IMR-90 (cell line): ENCODE results near the gene RSAD1. TPM values are rescaled to one million over a fixed set of nuclear protein-coding genes. Genes with fewer than 3 reads are reported as not detected.

Source experiments
- ATAC-seq: fragments of 200-7000 bp; cut with Tn5 transposase; 2 replicates; pipeline ENCODE4 v1.9.1; 2020; ENCODE audit warnings: low read depth, mild to moderate bottlenecking, moderate library complexity
- BruUV-seq: library from RNA; stranded (reverse); fragments of 400-500 nt; replicated peaks from 2 replicates; lab custom pipeline; 2021; lab: Mats Ljungman, UMichigan
- CTCF ChIA-PET: fragments of 300-600 bp; formaldehyde crosslinking; extraction: SDS; loops from one replicate; lab custom pipeline; 2021; ENCODE audit warnings: antibody characterized with exemption; lab: Yijun Ruan, JAX
- POLR2A ChIA-PET: fragments of 300-600 bp; sonication (Branson Sonifier 250); formaldehyde crosslinking; loops from one replicate; lab custom pipeline; 2022; ENCODE audit warnings: antibody characterized with exemption; ENCODE audit not compliant: unreplicated experiment; lab: Charles Lee
- DNase-seq: peaks from one replicate; pipeline ENCODE4 v3.0.0; 2013
- H2AFZ ChIP-seq: replicated peaks from 2 replicates; pipeline ENCODE3; 2013; ENCODE audit warnings: low read length, mild to moderate bottlenecking; ENCODE audit not compliant: poor library complexity
- H2AK5ac ChIP-seq: 2 replicates; pipeline ENCODE4 v1.6.1; 2013; ENCODE audit warnings: low read depth, low read length, inconsistent platforms
- H2AK9ac ChIP-seq: replicated peaks from 2 replicates; pipeline ENCODE3; 2013; ENCODE audit warnings: mild to moderate bottlenecking, low read depth, low read length, moderate library complexity; ENCODE audit not compliant: poor library complexity
- H2BK120ac ChIP-seq: 2 replicates; pipeline ENCODE4 v1.6.1; 2013; ENCODE audit warnings: low read depth, low read length, inconsistent platforms
- H2BK15ac ChIP-seq: 3 replicates; pipeline ENCODE4 v1.6.1; 2013; ENCODE audit warnings: low read depth, low read length, inconsistent platforms
- H2BK20ac ChIP-seq: 2 replicates; pipeline ENCODE4 v1.6.1; 2013; ENCODE audit warnings: low read depth, mild to moderate bottlenecking, inconsistent platforms, low read length, moderate library complexity
- H2BK5ac ChIP-seq: 2 replicates; pipeline ENCODE4 v1.6.1; 2013; ENCODE audit warnings: mild to moderate bottlenecking, low read depth, low read length, inconsistent platforms; ENCODE audit not compliant: poor library complexity, severe bottlenecking
- H3K14ac ChIP-seq: replicated peaks from 2 replicates; pipeline ENCODE4 v1.6.1; 2013; ENCODE audit warnings: low read depth, low read length, inconsistent platforms
- H3K18ac ChIP-seq: 2 replicates; pipeline ENCODE4 v1.6.1; 2013; ENCODE audit warnings: low read depth, low read length, control low read depth
- H3K23ac ChIP-seq: 2 replicates; pipeline ENCODE4 v1.6.1; 2013; ENCODE audit warnings: low read depth, low read length, inconsistent platforms
- H3K27ac ChIP-seq: 2 replicates; pipeline ENCODE4 v1.5.1; 2013; ENCODE audit warnings: mild to moderate bottlenecking, control low read depth, low read length; ENCODE audit not compliant: insufficient read depth
- H3K27me3 ChIP-seq: 2 replicates; pipeline ENCODE4 v1.6.1; 2013; ENCODE audit warnings: low read length; ENCODE audit not compliant: control insufficient read depth, insufficient read depth
- H3K36me3 ChIP-seq: 2 replicates; pipeline ENCODE4 v1.6.1; 2013; ENCODE audit warnings: low read length, mixed read lengths; ENCODE audit not compliant: control insufficient read depth, insufficient read depth
- H3K4ac ChIP-seq: 2 replicates; pipeline ENCODE4 v1.6.1; 2013; ENCODE audit warnings: low read depth, low read length, inconsistent platforms
- H3K4me1 ChIP-seq: 2 replicates; pipeline ENCODE4 v1.6.1; 2013; ENCODE audit warnings: low read length, mixed read lengths; ENCODE audit not compliant: control insufficient read depth, insufficient read depth
- H3K4me2 ChIP-seq: 2 replicates; pipeline ENCODE4 v1.6.1; 2013; ENCODE audit warnings: low read depth, mild to moderate bottlenecking, control low read depth, low read length, moderate library complexity
- H3K4me3 ChIP-seq: 2 replicates; pipeline ENCODE4 v1.5.1; 2013; ENCODE audit warnings: low read depth, mild to moderate bottlenecking, control low read depth, low read length, moderate library complexity; ENCODE audit not compliant: insufficient read depth
- H3K56ac ChIP-seq: 2 replicates; pipeline ENCODE4 v1.6.1; 2013; ENCODE audit warnings: low read length, inconsistent platforms; ENCODE audit not compliant: insufficient read depth; ENCODE audit errors: extremely low read depth
- H3K79me1 ChIP-seq, 2 experiments: 2 replicates each; pipeline ENCODE4 v1.6.1; 2013; ENCODE audit warnings: low read length in 2 of 2, inconsistent platforms in 1 of 2, low read depth in 1 of 2
- H3K9ac ChIP-seq: 2 replicates; pipeline ENCODE4 v1.6.1; 2013; ENCODE audit warnings: low read depth, low read length, control low read depth
- H3K9me1 ChIP-seq: 2 replicates; pipeline ENCODE4 v1.6.1; 2013; ENCODE audit warnings: low read length, inconsistent platforms; ENCODE audit not compliant: insufficient read depth
- H3K9me3 ChIP-seq: 2 replicates; pipeline ENCODE4 v1.6.1; 2013; ENCODE audit warnings: low read length; ENCODE audit not compliant: control insufficient read depth, insufficient read depth
- H4K20me1 ChIP-seq: 2 replicates; pipeline ENCODE4 v1.6.1; 2013; ENCODE audit warnings: low read length, inconsistent platforms; ENCODE audit not compliant: insufficient read depth
- H4K5ac ChIP-seq: 2 replicates; pipeline ENCODE4 v1.6.1; 2013; ENCODE audit warnings: mild to moderate bottlenecking, low read depth, low read length, control low read depth
- H4K8ac ChIP-seq, 2 experiments: 2 replicates each; pipeline ENCODE4 v1.6.1; 2013; ENCODE audit warnings: low read depth in 2 of 2, low read length in 2 of 2, control low read depth in 1 of 2, inconsistent platforms in 1 of 2
- H4K91ac ChIP-seq: 2 replicates; pipeline ENCODE4 v1.6.1; 2013; ENCODE audit warnings: low read depth, low read length, inconsistent platforms; ENCODE audit not compliant: insufficient read depth
- FOS ChIP-seq: fragments of 150-350 bp; IDR thresholded peaks from 2 replicates; pipeline ENCODE4 v1.6.1; 2016; ENCODE audit warnings: low read depth, low read length
- MAFK ChIP-seq: IDR thresholded peaks from 2 replicates; pipeline ENCODE4 v1.6.1; 2012; ENCODE audit warnings: low read depth, low read length, improper control_type of control experiment
- RAD21 ChIP-seq: IDR thresholded peaks from 2 replicates; pipeline ENCODE4 v1.6.1; 2012; ENCODE audit warnings: low read length, improper control_type of control experiment
- WGBS, 2 experiments: methylation state at CpG; one replicate each; pipeline versions ENCODE4 v1.1.5 to v1.1.7; 2013; ENCODE audit warnings: missing lambda C conversion rate in 2 of 2; ENCODE audit not compliant: insufficient read length in 1 of 2; ENCODE audit errors: extremely low coverage in 2 of 2; 5-methylcytosine and 5-hydroxymethylcytosine counted together
- dilution Hi-C: fragments of 300-500 bp; cut with HindIII; formaldehyde crosslinking; loops from one replicate; pipeline ENCODE4 v1.14.3; 2018; ENCODE audit warnings: low sequenced_read_pairs; ENCODE audit not compliant: unreplicated experiment
- in situ Hi-C: fragments of 300-500 bp; cut with MboI; formaldehyde crosslinking; loops from 3 replicates; pipeline ENCODE4 v1.14.3; 2019; ENCODE audit warnings: low sequenced_read_pairs, inconsistent platforms, mixed read lengths
- intact Hi-C: fragments of 100-400 bp; cut with micrococcal nuclease; formaldehyde crosslinking; loops from 2 replicates; pipeline ENCODE4 v1.10.0; 2022
- polyA plus RNA-seq, 3 experiments: library from polyadenylated mRNA; depleted of rRNA; stranded (reverse); fragments of >200 nt; gene quantifications; 2 replicates each; pipeline ENCODE4 v1.2.3, GENCODE V29; 2012; ENCODE audit warnings: low replicate concordance in 1 of 3
- total RNA-seq: library from RNA; depleted of rRNA; stranded (reverse); fragments of >200 nt; gene quantifications from 2 replicates; pipeline ENCODE4 v1.2.3, GENCODE V29; 2012

The RSAD1 gene
- total and polyA plus RNA-seq, 2 of the 4 experiments (the other 2 are of a cell fraction): 10.8 to 19.2 TPM

GRCh38 chr17:50474523-50474922, 4.1 kb upstream of the RSAD1 start:
- Histone ChIP-seq H3K79me1 (peaks cover 0 to 7% of the 10 kb centered on the region in 2 experiments; a peak in 1 of 4 replicates), H2AK9ac (no peak overlapping the region), H3K9me1 (peaks cover 7% of the 10 kb centered on the region; the same call in 1 of the 2 replicates), H4K20me1 (0 out of 2 replicates have a peak, but pooled peaks cover under 1% of the 10 kb centered on the region), H4K5ac (no peak overlapping the region), H3K14ac (no peak overlapping the region), H2BK20ac (no peak overlapping the region), H3K4me2 (no peak overlapping the region), H2BK15ac (no peak overlapping the region), H3K23ac (no peak overlapping the region), H2AFZ (no peak overlapping the region), H3K4me1 (no peaks in the 10 kb centered on the region; the same call in 1 of the 2 replicates), H2BK120ac (no peak overlapping the region), H3K27ac (no peak overlapping the region), H4K91ac (no peak overlapping the region), H3K27me3 (peaks cover 2% of the 10 kb centered on the region; the same call in 1 of the 2 replicates), H3K4ac (no peak overlapping the region), H3K4me3 (no peak overlapping the region), H3K9ac (no peak overlapping the region), H3K56ac (no peak overlapping the region), H2BK5ac (no peak overlapping the region), H2AK5ac (no peak overlapping the region), H3K9me3 (no peaks in the 10 kb centered on the region), H4K8ac (no peak overlapping the region), H3K36me3 (peaks cover 14% of the 10 kb centered on the region; the same call in 1 of the 2 replicates), H3K18ac (no peak overlapping the region)
- TF ChIP-seq MAFK (no peak), FOS (no peak), RAD21 (no peak)
- ChIA-PET POLR2A (no interaction called here), CTCF (no interaction called here)
- no TSS peak for BruUV-seq
- WGBS, 2 experiments: 67% methylated on average over 2 of the region's 6 CpGs; no CpG with 5 or more reads in 1 of the 2 experiments
- intact Hi-C loops (no loop called here), in situ Hi-C loops (no loop called here), dilution Hi-C loops (no loop called here)
- ATAC-seq: no peak
- DNase-seq: no peak
